DND-41 (cell line): Measurements from ENCODE around the gene SLC12A7.
A peak's percentile ranks its signal among the peaks of the same experiment; 100 is the strongest.

ENCODE experiments used
- ATAC-seq: fragments of 200-7000 bp; cut with Tn5 transposase; 3 replicates; pipeline ENCODE4 v1.9.1; 2021; ENCODE audit warnings: low read depth; ENCODE audit not compliant: insufficient read depth
- DNase-seq: peaks from one replicate; pipeline ENCODE4 v3.0.0-alpha.2; 2020
- H2AFZ ChIP-seq: 2 replicates; pipeline ENCODE4 v1.6.0; 2012; ENCODE audit warnings: low read depth, low read length
- H3K27ac ChIP-seq: 2 replicates; pipeline ENCODE4 v1.5.1; 2012; ENCODE audit warnings: low read length, inconsistent platforms
- H3K27me3 ChIP-seq: fragments of 200-600 bp; sonication (generic); 2 replicates; pipeline ENCODE4 v1.6.0; 2012; ENCODE audit warnings: low read length, mild to moderate bottlenecking, inconsistent platforms; ENCODE audit not compliant: insufficient read depth, poor library complexity
- H3K36me3 ChIP-seq: 2 replicates; pipeline ENCODE4 v1.5.1; 2012; ENCODE audit warnings: low read length, inconsistent platforms; ENCODE audit not compliant: insufficient read depth
- H3K4me1 ChIP-seq: 2 replicates; pipeline ENCODE4 v1.5.1; 2012; ENCODE audit warnings: mild to moderate bottlenecking, low read length; ENCODE audit not compliant: insufficient read depth
- H3K4me2 ChIP-seq: 2 replicates; pipeline ENCODE4 v1.6.0; 2012; ENCODE audit warnings: mild to moderate bottlenecking, moderate library complexity, low read length, inconsistent platforms; ENCODE audit not compliant: insufficient read depth
- H3K4me3 ChIP-seq, 2 experiments: fragments of 200-600 bp in 1 of 2; shearing (Covaris generic) in 1 of 2; 2 replicates each; pipeline ENCODE4 v1.5.1; 2012 to 2016; ENCODE audit warnings: inconsistent platforms in 2 of 2, low read length in 2 of 2, mild to moderate bottlenecking in 2 of 2, low read depth in 1 of 2, moderate library complexity in 1 of 2
- H3K79me2 ChIP-seq: 2 replicates; pipeline ENCODE4 v1.6.0; 2012; ENCODE audit warnings: low read length, inconsistent platforms; ENCODE audit not compliant: insufficient read depth
- H3K9ac ChIP-seq: 2 replicates; pipeline ENCODE4 v1.6.0; 2012; ENCODE audit warnings: low read depth, mild to moderate bottlenecking, inconsistent platforms, low read length, moderate library complexity
- H3K9me3 ChIP-seq: 2 replicates; pipeline ENCODE4 v1.5.1; 2012; ENCODE audit warnings: low read length, moderate library complexity, mild to moderate bottlenecking, inconsistent platforms; ENCODE audit not compliant: insufficient read depth, severe bottlenecking
- H4K20me1 ChIP-seq: 2 replicates; pipeline ENCODE4 v1.6.0; 2012; ENCODE audit warnings: low read length; ENCODE audit not compliant: insufficient read depth
- EZH2 ChIP-seq: IDR thresholded peaks from 3 replicates; pipeline ENCODE4 v1.6.1; 2012; ENCODE audit warnings: borderline replicate concordance, low read depth, mild to moderate bottlenecking, moderate library complexity, low read length, inconsistent platforms; ENCODE audit not compliant: severe bottlenecking
- TF ChIP-seq, protein P1 (sequence below): IDR thresholded peaks from 2 replicates; pipeline ENCODE4 v1.5.1; 2012; ENCODE audit warnings: borderline replicate concordance, low read length, moderate library complexity, mild to moderate bottlenecking; ENCODE audit not compliant: poor library complexity, severe bottlenecking; ENCODE audit errors: extremely low read depth

SLC12A7 gene

DNA sequence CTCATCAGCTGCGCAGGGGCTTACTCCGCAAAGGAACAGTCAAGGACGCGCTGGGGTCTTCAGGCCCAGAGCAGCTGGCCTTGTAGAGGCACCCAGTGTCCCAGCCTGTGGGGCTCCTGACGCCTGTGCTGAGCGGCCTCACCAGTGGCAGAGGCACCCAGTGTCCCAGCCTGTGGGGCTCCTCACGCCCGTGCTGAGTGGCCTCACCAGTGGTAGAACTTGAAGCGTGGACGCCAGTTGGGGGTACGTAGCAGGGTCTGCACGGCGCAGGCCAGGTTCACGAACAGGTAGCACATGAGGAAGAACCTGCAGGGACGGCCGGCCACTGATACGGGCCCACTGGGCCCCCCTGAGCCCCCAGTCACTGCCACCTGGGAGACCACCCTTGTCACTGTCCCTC is 35.9 kb downstream of the SLC12A7 start:
- H4K20me1 ChIP-seq, result no peaks in the 10 kb centered on the region
- no peak overlapping the region for H3K9ac ChIP-seq
- H3K9me3 ChIP-seq, result no peaks in the 10 kb centered on the region
- no peaks in the 10 kb centered on the region for H3K36me3 ChIP-seq
- no peak overlapping the region for H2AFZ ChIP-seq
- DNase-seq, result no peak
- no peak for TF ChIP-seq EZH2
- TF ChIP-seq, protein P1, sequence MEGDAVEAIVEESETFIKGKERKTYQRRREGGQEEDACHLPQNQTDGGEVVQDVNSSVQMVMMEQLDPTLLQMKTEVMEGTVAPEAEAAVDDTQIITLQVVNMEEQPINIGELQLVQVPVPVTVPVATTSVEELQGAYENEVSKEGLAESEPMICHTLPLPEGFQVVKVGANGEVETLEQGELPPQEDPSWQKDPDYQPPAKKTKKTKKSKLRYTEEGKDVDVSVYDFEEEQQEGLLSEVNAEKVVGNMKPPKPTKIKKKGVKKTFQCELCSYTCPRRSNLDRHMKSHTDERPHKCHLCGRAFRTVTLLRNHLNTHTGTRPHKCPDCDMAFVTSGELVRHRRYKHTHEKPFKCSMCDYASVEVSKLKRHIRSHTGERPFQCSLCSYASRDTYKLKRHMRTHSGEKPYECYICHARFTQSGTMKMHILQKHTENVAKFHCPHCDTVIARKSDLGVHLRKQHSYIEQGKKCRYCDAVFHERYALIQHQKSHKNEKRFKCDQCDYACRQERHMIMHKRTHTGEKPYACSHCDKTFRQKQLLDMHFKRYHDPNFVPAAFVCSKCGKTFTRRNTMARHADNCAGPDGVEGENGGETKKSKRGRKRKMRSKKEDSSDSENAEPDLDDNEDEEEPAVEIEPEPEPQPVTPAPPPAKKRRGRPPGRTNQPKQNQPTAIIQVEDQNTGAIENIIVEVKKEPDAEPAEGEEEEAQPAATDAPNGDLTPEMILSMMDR, result no peak
- H3K4me2 ChIP-seq, result no peak overlapping the region
- H3K27ac ChIP-seq, result no peak overlapping the region
- no peaks in the 10 kb centered on the region for H3K4me1 ChIP-seq
- no peak overlapping the region for H3K4me3 ChIP-seq
- H3K27me3 ChIP-seq, result no peaks in the 10 kb centered on the region
- no peaks in the 10 kb centered on the region for H3K79me2 ChIP-seq
- ATAC-seq, result no peak

DNA sequence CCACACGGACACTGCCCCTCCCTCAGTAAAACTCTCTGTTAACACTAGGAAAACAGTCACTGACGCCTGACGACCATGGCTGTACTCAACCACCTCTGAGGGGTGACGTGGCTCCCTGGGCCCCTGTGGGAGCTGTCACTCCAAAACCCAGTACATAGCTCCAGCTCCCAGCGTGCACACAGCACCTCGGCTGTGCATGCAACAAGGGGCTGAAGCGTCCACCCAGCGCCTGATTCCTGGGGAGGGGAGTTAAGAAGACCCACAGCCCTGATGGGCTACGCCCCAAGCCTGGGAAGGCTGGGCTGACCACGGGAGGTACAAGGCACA is 36.3 kb downstream of the SLC12A7 start:
- H3K27ac ChIP-seq, result no peak overlapping the region
- H3K4me2 ChIP-seq, result no peak overlapping the region
- no peaks in the 10 kb centered on the region for H3K27me3 ChIP-seq
- H3K4me3 ChIP-seq, result no peak overlapping the region
- H3K9me3 ChIP-seq, result no peaks in the 10 kb centered on the region
- no peaks in the 10 kb centered on the region for H3K79me2 ChIP-seq
- H3K9ac ChIP-seq, result no peak overlapping the region
- DNase-seq (no peak), ATAC-seq (peak; percentile 24; the same call in 1 of the 3 replicates)
- no peak for TF ChIP-seq EZH2
- TF ChIP-seq, protein P1, result no peak
- H4K20me1 ChIP-seq, result no peaks in the 10 kb centered on the region
- H2AFZ ChIP-seq, result no peak overlapping the region
- no peaks in the 10 kb centered on the region for H3K4me1 ChIP-seq
- no peaks in the 10 kb centered on the region for H3K36me3 ChIP-seq

DNA sequence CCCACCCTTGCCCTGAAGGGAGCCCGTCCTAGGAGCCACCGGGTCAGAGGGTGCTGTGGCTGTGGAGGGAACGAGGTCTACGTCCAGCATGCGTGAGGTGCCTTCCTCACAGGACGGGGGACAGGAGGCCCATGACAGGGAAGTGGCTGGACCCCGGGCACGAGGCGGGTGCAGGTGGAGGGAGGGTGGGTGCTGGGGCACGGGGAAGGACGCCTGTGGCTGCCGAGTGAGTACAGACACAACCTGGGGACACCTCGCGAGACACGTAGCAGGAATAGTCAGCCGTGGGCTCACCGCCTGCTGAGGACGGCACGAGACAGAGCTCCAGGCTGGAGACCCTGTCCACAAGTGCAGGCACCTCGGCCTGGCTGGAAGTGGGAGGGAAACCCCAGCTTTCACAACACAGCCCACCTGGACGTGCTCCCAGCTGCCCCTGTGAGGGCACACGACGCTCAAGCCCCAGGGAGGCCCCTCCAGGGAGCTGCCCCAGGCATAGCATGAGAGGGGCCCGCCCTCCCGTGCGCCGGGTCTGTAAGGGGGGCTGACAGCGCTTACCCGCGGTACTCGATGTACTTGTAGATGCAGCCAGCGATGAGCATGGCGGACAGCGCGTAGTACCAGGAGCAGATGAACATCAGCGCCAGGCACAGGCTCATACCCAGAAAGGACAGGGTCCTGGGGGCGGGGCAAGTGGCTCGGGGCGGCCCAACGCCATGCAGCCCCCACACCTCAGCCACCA is 36.9 kb downstream of the SLC12A7 start:
- Histone ChIP-seq H2AFZ (no peak overlapping the region), H3K79me2 (no peaks in the 10 kb centered on the region), H3K9ac (no peak overlapping the region), H3K4me3 (no peak overlapping the region), H3K27ac (no peak overlapping the region), H4K20me1 (no peaks in the 10 kb centered on the region), H3K27me3 (no peaks in the 10 kb centered on the region), H3K4me2 (no peak overlapping the region), H3K36me3 (no peaks in the 10 kb centered on the region), H3K9me3 (no peaks in the 10 kb centered on the region), H3K4me1 (no peaks in the 10 kb centered on the region)
- DNase-seq, result peak; percentile 16
- TF ChIP-seq, protein P1, result no peak
- TF ChIP-seq EZH2, result no peak
- peak; percentile 47; the same call in 2 of the 3 replicates for ATAC-seq

DNA sequence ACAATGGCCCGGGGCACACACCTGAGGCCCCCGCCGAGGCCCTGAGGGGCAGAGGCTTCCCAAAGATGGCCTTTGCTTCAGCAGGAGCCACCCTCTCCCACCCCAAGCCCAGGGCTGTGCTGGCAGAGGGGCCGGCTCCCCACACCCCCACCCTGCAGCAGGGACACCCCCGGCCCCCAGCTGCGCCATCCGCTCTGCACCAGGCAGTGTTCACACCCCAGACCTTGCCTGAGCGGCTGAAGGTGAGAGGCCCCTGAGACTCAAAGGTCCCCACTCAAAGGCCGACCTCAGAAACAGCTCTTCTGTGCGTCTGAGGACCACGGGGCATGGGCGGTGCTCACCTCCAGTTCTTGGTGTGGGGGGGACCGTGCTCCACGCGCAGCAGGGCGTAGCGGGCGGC is 37.6 kb downstream of the SLC12A7 start:
- no peak overlapping the region for H3K9ac ChIP-seq
- H3K4me3 ChIP-seq, result no peak overlapping the region
- no peak overlapping the region for H2AFZ ChIP-seq
- no peaks in the 10 kb centered on the region for H4K20me1 ChIP-seq
- no peaks in the 10 kb centered on the region for H3K27me3 ChIP-seq
- H3K4me1 ChIP-seq, result no peaks in the 10 kb centered on the region
- ATAC-seq (no peak), DNase-seq (no peak)
- no peak overlapping the region for H3K27ac ChIP-seq
- TF ChIP-seq, protein P1, result no peak
- no peak for TF ChIP-seq EZH2
- H3K79me2 ChIP-seq, result no peaks in the 10 kb centered on the region
- H3K36me3 ChIP-seq, result no peaks in the 10 kb centered on the region
- no peaks in the 10 kb centered on the region for H3K9me3 ChIP-seq
- no peak overlapping the region for H3K4me2 ChIP-seq
